Tongue (tissue), 2 donors: ENCODE results near the gene FILIP1L. TPM values are rescaled to one million over a fixed set of nuclear protein-coding genes. Genes with fewer than 3 reads are reported as not detected.

Experiments
- DNase-seq: peaks from one replicate; pipeline ENCODE4 v3.0.0-alpha.2; 2015
- total RNA-seq: library from RNA; depleted of rRNA; stranded (reverse); fragments of >200 nt; gene quantifications from one replicate; pipeline ENCODE4 v1.2.3, GENCODE V29; 2014

FILIP1L gene
- 72.0 TPM for total RNA-seq

GRCh38 chr3:100114413-100115030, at the start of gene FILIP1L:
Gene FILIP1L, minus strand, starts transcription at chr3:100114501.
- DNase-seq: peak; percentile 72

GRCh38 chr3:100163787-100164186, 49.5 kb upstream of the FILIP1L start:
- DNase-seq: peak; percentile 51

GRCh38 chr3:100160521-100160920, 46.2 kb upstream of the FILIP1L start:
- DNase-seq: no peak

- DNase-seq: no peak
Observed at GRCh38 chr3:100159331-100160153, 45.2 kb upstream of the FILIP1L start.

GRCh38 chr3:100158918-100159330, 44.6 kb upstream of the FILIP1L start:
- DNase-seq: peak; percentile 91

- peak; percentile 55 for DNase-seq
Observed at GRCh38 chr3:100157685-100158084, 43.4 kb upstream of the FILIP1L start.

GRCh38 chr3:100155590-100155989, 41.3 kb upstream of the FILIP1L start:
- no peak for DNase-seq

GRCh38 chr3:100155128-100155527, 40.8 kb upstream of the FILIP1L start:
- DNase-seq: no peak

- no peak for DNase-seq
Observed at GRCh38 chr3:100154171-100154570, 39.9 kb upstream of the FILIP1L start.

- no peak for DNase-seq
Observed at GRCh38 chr3:100151024-100151707, 36.9 kb upstream of the FILIP1L start.

GRCh38 chr3:100150473-100150872, 36.2 kb upstream of the FILIP1L start:
- DNase-seq: peak; percentile 45

GRCh38 chr3:100149713-100150415, 35.6 kb upstream of the FILIP1L start:
- DNase-seq: no peak

- DNase-seq: no peak
Observed at GRCh38 chr3:100149130-100149529, 34.8 kb upstream of the FILIP1L start.

- no peak for DNase-seq
Observed at GRCh38 chr3:100144255-100144866, 30.1 kb upstream of the FILIP1L start.

- DNase-seq: no peak
Observed at GRCh38 chr3:100141586-100141985, 27.3 kb upstream of the FILIP1L start.

- DNase-seq: no peak
Observed at GRCh38 chr3:100140976-100141375, 26.7 kb upstream of the FILIP1L start.

- DNase-seq: peak; percentile 54
Observed at GRCh38 chr3:100136921-100137320, 22.6 kb upstream of the FILIP1L start.

GRCh38 chr3:100131241-100131640, 16.9 kb upstream of the FILIP1L start:
- DNase-seq: no peak

- no peak for DNase-seq
Observed at GRCh38 chr3:100129941-100130340, 15.6 kb upstream of the FILIP1L start.

- no peak for DNase-seq
Observed at GRCh38 chr3:100128565-100128964, 14.3 kb upstream of the FILIP1L start.

- no peak for DNase-seq
Observed at GRCh38 chr3:100127792-100128191, 13.5 kb upstream of the FILIP1L start.
